Activated CD8-positive, alpha-beta memory T cell treated with anti-CD3 and anti-CD28 coated beads, Interleukin-2, amount 50 U/mL, for 4 hours (primary cell): ENCODE data around the gene GGA1.
"Not testable (repeated sequence)": the region's sequence is repeated elsewhere in the genome, so short reads cannot be mapped to it uniquely, and the experiment has no call there.

Experiments used
- DNase-seq: peaks from one replicate; pipeline ENCODE4 v3.0.0-alpha.2; 2020

GGA1 gene

GRCh38 chr22:37656583-37656982 lies 47.9 kb downstream of the GGA1 start:
- DNase-seq, result not testable (repeated sequence)

GRCh38 chr22:37657590-37658132 lies 49.0 kb downstream of the GGA1 start:
- no peak for DNase-seq

- peak; percentile 98 for DNase-seq
These were observed 49.8 kb downstream of the GGA1 start, which contains the start of gene PDXP for GRCh38 chr22:37658133-37659065. TSS of gene PDXP (plus strand) at chr22:37658723. CDS start at chr22:37658783, 60 bp downstream.

GRCh38 chr22:37659066-37659896 lies 50.6 kb downstream of the GGA1 start:
- peak; percentile 40 for DNase-seq

GRCh38 chr22:37659897-37660708 lies 51.5 kb downstream of the GGA1 start:
- no peak for DNase-seq

- no peak for DNase-seq
These were observed 52.0 kb downstream of the GGA1 start for GRCh38 chr22:37660709-37661045.

- peak; percentile 44 for DNase-seq
These were observed 52.7 kb downstream of the GGA1 start for GRCh38 chr22:37661160-37661924.

GRCh38 chr22:37662039-37662438 lies 53.4 kb downstream of the GGA1 start:
- DNase-seq, result no peak

GRCh38 chr22:37663521-37664140 lies 55.0 kb downstream of the GGA1 start:
- no peak for DNase-seq

- DNase-seq, result no peak
These were observed 55.8 kb downstream of the GGA1 start for GRCh38 chr22:37664249-37665101.

- DNase-seq, result no peak
These were observed 56.9 kb downstream of the GGA1 start for GRCh38 chr22:37665487-37665886.

GRCh38 chr22:37669586-37669985 lies 61.0 kb downstream of the GGA1 start:
- DNase-seq, result no peak

- no peak for DNase-seq
These were observed 63.7 kb downstream of the GGA1 start for GRCh38 chr22:37672206-37672919.

- DNase-seq, result no peak
These were observed 64.4 kb downstream of the GGA1 start for GRCh38 chr22:37672920-37673455.

GRCh38 chr22:37674248-37674647 lies 65.6 kb downstream of the GGA1 start:
- DNase-seq, result no peak

GRCh38 chr22:37674951-37675929 lies 66.6 kb downstream of the GGA1 start, which contains the start of gene LGALS1:
TSS of gene LGALS1 (plus strand) at chr22:37675636. CDS start at chr22:37675703, 67 bp downstream.
- DNase-seq, result peak; percentile 50

GRCh38 chr22:37675930-37676735 lies 67.5 kb downstream of the GGA1 start:
- DNase-seq, result no peak
